Vagina (tissue), 2 donors: ENCODE results near the gene SPAG8.

Source experiments
- CTCF ChIP-seq, 3 experiments: fragments of 450-650 bp in 2 of 3; fragments of 200-600 bp in 1 of 3; sonication (generic) in 1 of 3; IDR thresholded peaks; one replicate each; pipeline ENCODE4 v1.5.1; 2017 to 2019; ENCODE audit warnings: antibody characterized with exemption in 3 of 3, mild to moderate bottlenecking in 2 of 3, moderate library complexity in 2 of 3
- POLR2AphosphoS5 ChIP-seq, 2 donors: sonication (generic); formaldehyde crosslinking; IDR thresholded peaks; one replicate each; pipeline ENCODE4 v1.9.0; 2017; ENCODE audit warnings: antibody characterized with exemption in 2 of 2, mild to moderate bottlenecking in 2 of 2, low read depth in 1 of 2; ENCODE audit not compliant: insufficient read depth in 1 of 2

- no peak for TF ChIP-seq CTCF (IDR thresholded peaks at IDR 0.05)
- TF ChIP-seq POLR2AphosphoS5 (IDR thresholded peaks at IDR 0.05; ENCODE audit: insufficient read depth in 1 of 2, low read depth in 1 of 2) = no peak
Measured at GRCh38 chr9:35776018-35776417, 36.0 kb downstream of the SPAG8 start.
